NCI-H146 (cell line): ENCODE results near the gene ATP10A.

ENCODE experiments used
- DNase-seq: peaks from one replicate; lab custom pipeline; 2025; lab: John Stamatoyannopoulos, UW

ATP10A gene

GRCh38 chr15:25738171-25738965 is 124.8 kb downstream of the ATP10A start:
- no peak for DNase-seq

GRCh38 chr15:25737218-25737643 is 125.9 kb downstream of the ATP10A start:
- no peak for DNase-seq

DNA sequence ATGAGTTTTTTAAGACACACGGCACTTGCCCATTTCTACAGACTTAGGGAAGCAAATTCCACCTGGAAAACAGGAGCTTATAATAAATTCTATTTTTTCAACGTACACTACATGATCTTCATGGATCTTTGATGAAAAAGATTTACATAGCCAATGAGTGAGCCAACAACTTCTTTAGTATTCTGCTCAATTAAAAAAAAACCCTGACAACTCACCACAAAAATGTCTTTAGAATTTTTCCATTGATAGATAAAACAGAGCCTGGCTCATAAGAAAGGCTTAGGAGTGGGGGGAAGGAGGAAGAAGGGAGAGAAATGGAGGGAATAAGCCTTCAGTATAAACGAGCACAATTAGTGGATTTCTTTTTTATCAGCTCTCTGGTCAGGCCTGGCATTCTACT is 126.7 kb downstream of the ATP10A start:
- no peak for DNase-seq

DNA sequence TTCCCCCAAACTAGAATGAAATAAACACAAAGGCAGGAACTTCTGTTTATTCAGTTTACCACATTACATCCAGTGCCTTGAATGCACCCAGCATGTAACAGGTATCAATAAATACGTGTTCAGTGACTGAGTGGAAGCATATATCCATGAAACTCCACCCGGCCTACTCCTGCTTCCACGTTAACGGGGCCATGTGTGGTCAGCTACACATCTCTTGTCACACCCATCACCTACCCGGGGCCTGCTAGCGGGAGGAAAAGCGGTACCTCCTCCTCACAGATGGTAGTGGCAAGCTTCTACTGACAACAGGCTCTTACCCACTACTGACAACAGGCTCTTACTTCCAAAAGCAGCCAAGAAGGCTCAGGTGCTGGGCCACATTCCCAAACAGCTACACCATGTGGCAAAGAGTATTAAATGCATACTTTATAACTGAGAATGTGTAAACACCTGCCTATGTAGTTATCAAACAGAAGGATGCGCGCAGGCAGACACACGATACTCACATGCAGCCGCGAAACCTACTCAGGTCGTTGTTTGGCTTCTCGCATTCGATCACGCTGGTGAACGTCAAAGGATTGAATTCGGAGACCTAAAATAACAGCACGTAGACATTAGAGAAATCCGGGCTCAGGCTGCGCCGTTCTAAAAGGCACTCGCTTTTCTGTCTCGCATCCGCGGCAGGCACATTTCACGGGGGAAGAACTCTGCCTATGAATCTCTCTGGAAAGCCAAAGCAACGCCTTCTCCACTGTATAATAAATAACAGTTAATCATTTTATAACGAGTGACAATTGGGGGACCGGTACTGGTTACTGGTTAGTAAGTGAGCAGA is 127.4 kb downstream of the ATP10A start:
- no peak for DNase-seq

DNA sequence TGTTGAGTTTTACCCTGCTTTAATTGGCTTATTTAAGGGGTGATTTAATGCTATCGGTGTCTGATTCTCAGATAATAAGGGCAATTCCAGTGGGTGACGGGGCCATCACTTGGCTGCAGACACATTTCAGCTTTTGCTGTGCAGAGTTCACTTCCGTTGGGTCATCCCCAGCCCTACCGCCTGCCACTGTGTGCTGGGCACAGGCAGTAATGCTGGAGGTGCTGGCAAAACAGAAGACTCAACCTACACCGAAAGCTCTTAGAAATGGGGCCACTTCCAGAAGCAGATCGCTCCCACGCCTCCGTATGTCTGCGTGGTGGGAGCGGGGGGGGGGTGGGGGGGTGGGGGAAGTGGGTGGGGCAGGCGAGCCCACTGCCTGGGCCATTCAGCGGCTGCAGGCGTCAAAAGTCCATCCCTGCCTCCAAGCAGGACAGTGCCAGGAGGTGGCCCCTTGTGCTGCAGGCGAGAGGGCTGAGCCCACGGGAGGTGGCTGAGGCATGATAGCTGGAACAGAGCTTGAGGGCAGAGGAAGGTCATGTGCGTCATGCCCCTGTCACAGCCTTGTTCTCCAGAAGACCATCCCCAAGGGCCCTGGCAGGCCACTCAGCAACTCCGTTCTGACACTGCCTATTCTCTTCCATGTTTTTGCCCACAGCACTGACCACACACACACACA is 128.3 kb downstream of the ATP10A start:
- no peak for DNase-seq

DNA sequence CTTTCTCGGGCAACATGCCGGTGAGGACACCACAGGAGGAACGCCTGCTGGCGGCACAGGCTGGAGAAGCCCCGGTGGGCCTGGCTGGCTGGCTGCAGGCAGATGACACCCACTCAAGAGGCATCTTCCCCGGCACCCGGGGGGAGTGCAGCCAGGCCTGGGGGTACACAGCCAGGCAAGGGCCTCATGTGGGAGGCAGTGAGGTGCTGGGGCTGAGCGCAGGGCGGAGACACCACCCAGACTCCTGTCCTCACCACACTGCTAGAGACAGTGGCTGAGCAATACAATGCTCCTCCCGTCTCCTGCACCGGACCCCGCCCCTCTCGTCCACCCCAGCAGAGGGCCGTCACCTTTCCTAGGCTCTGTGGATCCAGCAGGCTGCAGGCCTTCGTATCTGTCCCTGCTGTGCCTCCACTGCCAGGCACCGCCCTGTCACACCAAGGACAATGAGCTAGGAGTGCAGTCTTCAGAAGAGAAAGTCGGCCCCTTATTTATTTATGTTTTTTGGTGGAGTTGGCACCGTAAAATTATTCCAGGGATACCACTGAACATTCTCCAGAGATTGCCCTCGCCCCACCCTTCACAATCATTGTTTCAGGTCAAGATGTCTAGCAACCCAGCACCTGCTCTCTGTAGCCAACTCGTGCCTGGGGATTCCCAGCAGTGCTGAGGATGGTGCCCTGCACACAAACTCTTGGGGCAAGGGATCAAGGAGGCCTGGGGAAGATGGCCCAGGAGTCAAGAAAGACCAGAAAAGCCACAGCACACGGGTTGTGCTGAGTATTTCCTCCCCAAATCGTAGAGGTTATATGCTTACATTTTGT is 129.1 kb downstream of the ATP10A start:
- no peak for DNase-seq

- no peak for DNase-seq
These were observed 129.9 kb downstream of the ATP10A start for GRCh38 chr15:25733036-25733855.

DNA sequence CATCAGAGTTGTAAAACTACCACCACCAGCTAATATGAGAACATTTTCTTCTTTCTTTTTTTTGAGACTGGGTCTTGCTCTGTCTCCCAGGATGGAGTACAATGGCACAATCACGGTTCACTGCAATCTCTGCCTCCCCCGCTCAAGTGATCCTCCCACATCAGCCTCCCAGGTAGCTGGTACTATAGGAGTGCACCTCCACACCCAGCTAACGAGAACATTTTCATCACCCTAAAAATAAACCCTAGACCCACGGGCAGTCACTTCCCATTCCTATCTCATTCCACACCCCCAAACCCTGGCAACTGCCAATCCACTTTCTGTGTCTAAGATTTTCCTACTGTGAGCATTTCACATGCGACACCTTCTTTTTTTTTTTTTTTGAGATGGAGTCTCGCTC is 130.9 kb downstream of the ATP10A start:
- DNase-seq, result no peak

- DNase-seq, result no peak
These were observed 131.7 kb downstream of the ATP10A start for GRCh38 chr15:25731411-25731810.

GRCh38 chr15:25730918-25731317 is 132.2 kb downstream of the ATP10A start:
- DNase-seq, result no peak

GRCh38 chr15:25728816-25729215 is 134.3 kb downstream of the ATP10A start:
- DNase-seq, result no peak

DNA sequence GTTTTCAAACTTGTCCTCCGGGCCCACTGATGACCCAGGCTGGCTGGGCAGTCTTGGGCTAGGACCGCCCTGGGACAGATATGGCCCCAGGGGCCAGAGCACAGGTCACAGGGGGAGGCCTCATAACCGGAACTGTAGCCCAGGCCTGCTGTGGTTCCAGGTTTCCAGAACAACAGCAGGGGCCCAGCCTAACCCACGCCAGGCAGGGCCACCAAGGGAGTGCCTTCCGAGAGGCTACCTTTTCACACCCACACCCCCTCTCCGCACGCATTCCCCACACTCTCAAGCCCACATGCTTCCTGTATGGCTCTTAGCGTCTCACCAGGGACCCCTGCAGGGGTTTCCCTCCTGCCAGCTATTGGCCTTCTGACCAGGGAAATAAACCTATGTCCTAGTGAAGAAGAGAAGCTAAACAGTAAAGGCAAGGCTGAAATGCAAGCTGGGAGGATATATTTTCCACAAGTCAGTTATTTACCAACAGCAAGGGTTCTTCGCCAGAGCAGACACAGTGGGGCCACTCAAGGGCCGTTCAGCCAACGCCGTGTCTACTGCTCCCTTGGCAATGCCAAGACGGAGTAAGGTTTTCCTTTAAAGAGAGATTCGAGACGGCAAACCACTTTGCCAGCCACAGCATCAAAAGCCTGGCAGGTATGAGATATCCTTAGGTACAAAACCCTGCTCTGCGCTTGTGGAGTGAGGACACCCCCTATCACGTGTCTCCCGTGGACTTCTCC is 135.1 kb downstream of the ATP10A start:
- no peak for DNase-seq

DNA sequence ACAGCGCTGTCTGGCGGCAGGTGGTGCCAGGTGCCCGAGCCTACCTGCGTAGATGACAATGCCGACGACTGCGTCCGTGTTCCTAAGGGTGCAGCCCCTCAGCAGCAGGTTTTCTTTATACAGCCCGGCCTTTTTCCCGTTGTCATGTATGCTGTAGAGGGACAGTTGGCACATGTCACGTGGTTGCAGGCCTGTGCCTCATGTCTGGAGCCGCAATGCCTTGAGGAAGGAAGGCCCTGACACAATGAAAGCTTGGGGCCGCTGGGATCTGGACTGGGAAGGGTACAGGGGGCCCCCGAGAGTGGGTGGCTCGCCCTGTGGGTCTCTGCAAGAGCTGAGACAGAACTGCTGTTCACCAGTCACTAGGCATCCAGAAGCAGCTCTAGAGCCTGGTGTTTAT is 136.0 kb downstream of the ATP10A start:
- no peak for DNase-seq

- DNase-seq, result no peak
These were observed 137.4 kb downstream of the ATP10A start for GRCh38 chr15:25725758-25726157.

DNA sequence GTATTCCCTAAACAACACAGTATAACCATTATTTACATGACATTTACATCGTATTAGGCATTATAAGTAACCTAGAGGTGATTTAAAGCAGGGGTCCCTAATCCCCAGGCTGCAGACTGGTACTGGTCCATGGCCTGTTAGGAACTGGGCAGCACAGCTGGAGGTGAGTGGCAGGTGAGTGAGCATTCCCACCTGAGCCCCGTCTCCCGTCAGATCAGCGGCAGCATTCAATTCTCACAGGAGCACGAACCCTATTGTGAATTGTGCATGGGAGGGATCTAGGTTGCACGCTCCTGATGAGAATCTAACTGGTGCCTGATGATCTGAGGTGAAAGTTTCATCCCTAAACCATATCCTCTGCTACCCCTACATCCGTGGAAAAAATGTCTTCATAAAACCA is 138.2 kb downstream of the ATP10A start:
- DNase-seq, result no peak

DNA sequence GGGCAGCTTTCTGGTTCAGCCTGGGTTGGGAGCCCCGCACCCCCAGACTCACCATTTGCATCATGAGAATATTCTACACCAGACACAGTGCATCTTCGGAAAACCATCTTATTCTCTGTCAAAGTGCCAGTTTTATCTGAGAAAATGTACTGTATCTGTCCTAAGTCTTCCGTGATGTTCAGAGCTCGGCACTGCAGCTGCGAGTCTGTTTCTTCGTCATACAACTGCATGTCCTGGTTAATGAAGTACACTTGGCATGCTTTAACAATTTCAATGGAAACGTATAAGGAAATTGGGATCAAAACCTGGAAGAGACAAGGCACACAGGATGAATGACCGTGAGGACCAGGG is 141.5 kb downstream of the ATP10A start:
- DNase-seq, result no peak

GRCh38 chr15:25719101-25719985 is 143.8 kb downstream of the ATP10A start:
- DNase-seq, result no peak

DNA sequence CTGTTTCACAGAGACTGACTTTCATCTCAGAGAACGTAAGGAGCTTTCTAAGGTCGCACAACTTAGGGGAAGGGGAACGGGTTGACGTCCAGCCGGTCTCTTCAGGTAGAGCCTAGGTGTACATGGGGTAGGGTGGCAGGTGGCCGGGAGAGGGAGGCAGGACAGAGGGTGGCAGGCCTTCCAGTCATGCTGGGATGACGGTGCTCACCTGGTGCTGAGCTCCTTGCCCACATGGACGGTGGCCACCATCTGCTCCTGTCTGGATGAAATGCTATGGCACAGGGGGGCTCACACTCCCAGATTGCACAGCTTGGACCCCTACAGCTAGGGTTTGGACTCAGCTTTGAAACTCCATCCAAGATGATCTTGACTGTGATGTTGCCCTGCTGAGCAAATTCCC is 144.5 kb downstream of the ATP10A start:
- no peak for DNase-seq

DNA sequence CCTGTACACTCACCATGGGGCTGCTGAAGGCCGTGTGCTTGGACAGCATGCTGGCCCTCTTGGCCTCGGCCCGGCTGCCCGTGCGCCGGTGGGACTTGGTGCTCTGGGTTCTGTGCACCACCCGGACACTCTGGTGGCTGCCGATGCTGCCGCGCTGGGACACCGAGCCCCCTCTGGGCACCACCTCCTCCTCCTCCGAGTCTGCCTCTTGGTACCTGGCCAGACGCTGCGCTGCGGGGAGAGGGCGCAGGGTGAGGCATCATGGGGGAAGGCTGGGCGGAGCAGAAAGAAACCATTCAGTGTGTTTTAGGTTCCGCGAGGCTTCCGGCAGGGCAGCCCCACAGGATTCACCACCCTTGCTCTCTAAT is 145.0 kb downstream of the ATP10A start:
- DNase-seq, result no peak
